ENCODE results near the gene PRR5. TPM values are rescaled to one million over a fixed set of nuclear protein-coding genes. Genes with fewer than 3 reads are reported as not detected.

Gene PRR5
- total RNA-seq, 1 donor from 2014 or later = 2.9 TPM

GRCh38 chr22:44707178-44707577 is 5.2 kb downstream of the PRR5 start:
- intact Hi-C loops (cut with micrococcal nuclease) = no loop called here
- DNase-seq = no peak
- no peak for ATAC-seq

GRCh38 chr22:44707752-44708151 is 5.7 kb downstream of the PRR5 start:
- DNase-seq (no peak), ATAC-seq (no peak)
- intact Hi-C loops (cut with micrococcal nuclease) = no loop called here

- ATAC-seq = no peak
- intact Hi-C loops (cut with micrococcal nuclease) = no loop called here
- DNase-seq = no peak
Observed at GRCh38 chr22:44709881-44710392, 7.9 kb downstream of the PRR5 start.

GRCh38 chr22:44710474-44711240 is 8.7 kb downstream of the PRR5 start:
- ATAC-seq (no peak), DNase-seq (no peak)
- intact Hi-C loops (cut with micrococcal nuclease) = no loop called here

- ATAC-seq (no peak), DNase-seq (no peak)
- intact Hi-C loops (cut with micrococcal nuclease) = no loop called here
Observed at GRCh38 chr22:44711241-44711560, 9.2 kb downstream of the PRR5 start.

GRCh38 chr22:44711690-44712555 is 9.9 kb downstream of the PRR5 start:
- DNase-seq (no peak), ATAC-seq (no peak)
- intact Hi-C loops (cut with micrococcal nuclease) = no loop called here

GRCh38 chr22:44712962-44713361 is 11.0 kb downstream of the PRR5 start:
- intact Hi-C loops (cut with micrococcal nuclease) = no loop called here
- ATAC-seq (no peak), DNase-seq (no peak)

GRCh38 chr22:44714703-44715350 is 12.8 kb downstream of the PRR5 start:
- no peak for DNase-seq
- peak; percentile 23 for ATAC-seq
- intact Hi-C loops (cut with micrococcal nuclease) = no loop called here

GRCh38 chr22:44718418-44718817 is 16.4 kb downstream of the PRR5 start:
- no peak for ATAC-seq
- intact Hi-C loops (cut with micrococcal nuclease) = no loop called here
- DNase-seq = no peak

- DNase-seq (peak; percentile 57), ATAC-seq (peak; percentile 64)
- intact Hi-C loops (cut with micrococcal nuclease) = no loop called here
Observed at GRCh38 chr22:44719586-44720368, 17.8 kb downstream of the PRR5 start.

GRCh38 chr22:44721213-44721612 is 19.2 kb downstream of the PRR5 start:
- DNase-seq (no peak), ATAC-seq (no peak)
- intact Hi-C loops (cut with micrococcal nuclease) = no loop called here

GRCh38 chr22:44722611-44723010 is 20.6 kb downstream of the PRR5 start:
- DNase-seq = no peak
- intact Hi-C loops (cut with micrococcal nuclease) = no loop called here
- no peak for ATAC-seq

- ATAC-seq (no peak), DNase-seq (no peak)
- intact Hi-C loops (cut with micrococcal nuclease) = no loop called here
Observed at GRCh38 chr22:44723801-44724200, 21.8 kb downstream of the PRR5 start.

GRCh38 chr22:44724416-44724815 is 22.4 kb downstream of the PRR5 start:
- no peak for DNase-seq
- intact Hi-C loops (cut with micrococcal nuclease) = no loop called here
- ATAC-seq = no peak

GRCh38 chr22:44724859-44725258 is 22.9 kb downstream of the PRR5 start:
- intact Hi-C loops (cut with micrococcal nuclease) = no loop called here
- DNase-seq (no peak), ATAC-seq (no peak)

GRCh38 chr22:44726439-44726838 is 24.4 kb downstream of the PRR5 start:
- intact Hi-C loops (cut with micrococcal nuclease) = no loop called here
- ATAC-seq = no peak

GRCh38 chr22:44727148-44727547 is 25.1 kb downstream of the PRR5 start:
- intact Hi-C loops (cut with micrococcal nuclease) = no loop called here
- no peak for DNase-seq
- ATAC-seq = no peak

More at GRCh38 chr22:44726439-44726838, 24.4 kb downstream of the PRR5 start:
- no peak for DNase-seq

- intact Hi-C loops (cut with micrococcal nuclease) = no loop called here
- ATAC-seq = no peak
Observed at GRCh38 chr22:44727709-44728108, 25.7 kb downstream of the PRR5 start.

GRCh38 chr22:44728761-44729324 is 26.8 kb downstream of the PRR5 start:
- intact Hi-C loops (cut with micrococcal nuclease) = no loop called here
- ATAC-seq (peak; percentile 73), DNase-seq (peak; percentile 60)

More at GRCh38 chr22:44727709-44728108, 25.7 kb downstream of the PRR5 start:
- DNase-seq = no peak

Data from left ventricle myocardium superior (tissue), 1 donor.